OCI-LY1 (cell line): ENCODE results near the gene SCML2.

ENCODE experiments used
- H2AFZ ChIP-seq: fragments of 200-600 bp; sonication (generic), shearing (Covaris generic); 2 replicates; pipeline ENCODE4 v1.6.0; 2014; ENCODE audit warnings: antibody characterized with exemption, mild to moderate bottlenecking, low read length
- H3F3A ChIP-seq: fragments of 200-600 bp; sonication (generic), shearing (Covaris generic); 2 replicates; pipeline ENCODE4 v1.6.0; 2014; ENCODE audit warnings: mild to moderate bottlenecking, antibody characterized with exemption, low read length, moderate library complexity; ENCODE audit not compliant: insufficient read depth
- H3K27ac ChIP-seq: fragments of 200-600 bp; sonication (generic); 2 replicates; pipeline ENCODE4 v1.5.1; 2014; ENCODE audit warnings: low read length, mixed run types, mild to moderate bottlenecking, low read depth; ENCODE audit not compliant: poor library complexity, severe bottlenecking
- H3K27me3 ChIP-seq: fragments of 200-600 bp; sonication (generic); 2 replicates; pipeline ENCODE4 v1.6.0; 2014; ENCODE audit warnings: antibody characterized with exemption, mild to moderate bottlenecking, low read length, moderate library complexity; ENCODE audit not compliant: insufficient read depth
- H3K36me3 ChIP-seq: fragments of 200-600 bp; sonication (generic); 2 replicates; pipeline ENCODE4 v1.6.1; 2014; ENCODE audit warnings: mild to moderate bottlenecking, antibody characterized with exemption, low read length, moderate library complexity, mixed read lengths; ENCODE audit not compliant: insufficient read depth
- H3K4me1 ChIP-seq: fragments of 200-600 bp; sonication (generic); 2 replicates; pipeline ENCODE4 v1.5.1; 2014; ENCODE audit warnings: mild to moderate bottlenecking, low read length, moderate library complexity; ENCODE audit not compliant: insufficient read depth, severe bottlenecking
- H3K4me2 ChIP-seq: fragments of 200-600 bp; sonication (generic), shearing (Covaris generic); 2 replicates; pipeline ENCODE4 v1.6.1; 2014; ENCODE audit warnings: low read length
- H3K4me3 ChIP-seq: fragments of 200-600 bp; sonication (generic); 2 replicates; pipeline ENCODE4 v1.5.1; 2014; ENCODE audit warnings: low read length, low read depth, mild to moderate bottlenecking, mixed read lengths; ENCODE audit not compliant: poor library complexity, severe bottlenecking
- H3K79me2 ChIP-seq: fragments of 200-600 bp; shearing (Covaris generic); 2 replicates; pipeline ENCODE4 v1.6.1; 2016; ENCODE audit warnings: mixed run types, low read length, mixed read lengths; ENCODE audit not compliant: insufficient read depth
- H3K9ac ChIP-seq: fragments of 200-600 bp; sonication (generic), shearing (Covaris generic); 2 replicates; pipeline ENCODE4 v1.6.1; 2014; ENCODE audit warnings: mild to moderate bottlenecking, low read length, mixed read lengths
- H3K9me2 ChIP-seq: fragments of 200-600 bp; sonication (generic), shearing (Covaris generic); 2 replicates; pipeline ENCODE4 v1.6.1; 2014; ENCODE audit warnings: low read depth, mild to moderate bottlenecking, low read length, mixed read lengths
- H3K9me3 ChIP-seq: fragments of 200-600 bp; shearing (Covaris generic); 2 replicates; pipeline ENCODE4 v1.6.1; 2014; ENCODE audit warnings: low read length, mixed read lengths
- H4K20me1 ChIP-seq: fragments of 200-600 bp; sonication (generic), shearing (Covaris generic); 2 replicates; pipeline ENCODE4 v1.6.0; 2016; ENCODE audit warnings: mild to moderate bottlenecking, low read length; ENCODE audit not compliant: insufficient read depth
- CTCF ChIP-seq: fragments of 200-600 bp; sonication (generic), shearing (Covaris generic); IDR thresholded peaks from 2 replicates; pipeline ENCODE4 v1.5.1; 2017; ENCODE audit warnings: mild to moderate bottlenecking, antibody characterized with exemption, low read length, moderate library complexity, mixed read lengths
- EZH2 ChIP-seq: fragments of 200-600 bp; sonication (generic), shearing (Covaris generic); IDR thresholded peaks from 2 replicates; pipeline ENCODE4 v1.8.0; 2017; ENCODE audit warnings: borderline replicate concordance, mixed run types, mild to moderate bottlenecking, antibody characterized with exemption, low read length, moderate library complexity, mixed read lengths

SCML2 gene

GRCh38 chrX:18297251-18297650 lies 57.2 kb downstream of the SCML2 start:
- H3K27me3 ChIP-seq: no peaks in the 10 kb centered on the region
- H3K36me3 ChIP-seq: no peaks in the 10 kb centered on the region
- H4K20me1 ChIP-seq: no peaks in the 10 kb centered on the region
- TF ChIP-seq EZH2: no peak
- no peak for TF ChIP-seq CTCF
- H3K4me3 ChIP-seq: no peak overlapping the region
- H3K4me1 ChIP-seq: no peaks in the 10 kb centered on the region
- no peaks in the 10 kb centered on the region for H3K9me2 ChIP-seq
- no peak overlapping the region for H3K9ac ChIP-seq
- H3K4me2 ChIP-seq: no peak overlapping the region
- no peaks in the 10 kb centered on the region for H3F3A ChIP-seq
- no peak overlapping the region for H2AFZ ChIP-seq
- no peaks in the 10 kb centered on the region for H3K79me2 ChIP-seq
- no peak overlapping the region for H3K27ac ChIP-seq
- no peaks in the 10 kb centered on the region for H3K9me3 ChIP-seq

- no peak overlapping the region for H2AFZ ChIP-seq
- H3K9me2 ChIP-seq: no peaks in the 10 kb centered on the region
- H3K36me3 ChIP-seq: no peaks in the 10 kb centered on the region
- no peaks in the 10 kb centered on the region for H3K4me1 ChIP-seq
- no peak overlapping the region for H3K9ac ChIP-seq
- H3K27me3 ChIP-seq: no peaks in the 10 kb centered on the region
- H4K20me1 ChIP-seq: no peaks in the 10 kb centered on the region
- no peak overlapping the region for H3K27ac ChIP-seq
- H3K9me3 ChIP-seq: no peaks in the 10 kb centered on the region
- H3K79me2 ChIP-seq: no peaks in the 10 kb centered on the region
- no peak overlapping the region for H3K4me2 ChIP-seq
- no peaks in the 10 kb centered on the region for H3F3A ChIP-seq
- TF ChIP-seq EZH2 (no peak), CTCF (no peak)
- no peak overlapping the region for H3K4me3 ChIP-seq
Observed at GRCh38 chrX:18294893-18295292, 59.6 kb downstream of the SCML2 start.

GRCh38 chrX:18291006-18291545 lies 63.4 kb downstream of the SCML2 start:
- no peaks in the 10 kb centered on the region for H3K9me2 ChIP-seq
- H3K9ac ChIP-seq: no peak overlapping the region
- no peaks in the 10 kb centered on the region for H3K4me1 ChIP-seq
- no peak overlapping the region for H3K4me2 ChIP-seq
- H2AFZ ChIP-seq: no peak overlapping the region
- no peaks in the 10 kb centered on the region for H3K9me3 ChIP-seq
- no peaks in the 10 kb centered on the region for H4K20me1 ChIP-seq
- H3K27ac ChIP-seq: no peak overlapping the region
- H3K4me3 ChIP-seq: no peak overlapping the region
- H3F3A ChIP-seq: no peaks in the 10 kb centered on the region
- no peak for TF ChIP-seq EZH2
- no peak for TF ChIP-seq CTCF
- no peaks in the 10 kb centered on the region for H3K79me2 ChIP-seq
- no peaks in the 10 kb centered on the region for H3K36me3 ChIP-seq
- no peaks in the 10 kb centered on the region for H3K27me3 ChIP-seq
